Measurements from ENCODE around the gene GASK1B. TPM values are rescaled to one million over a fixed set of nuclear protein-coding genes. Genes with fewer than 3 reads are reported as not detected.

Gene GASK1B
- total RNA-seq, 1 donor from 2014 or later: 1.8 TPM

- DNase-seq (ENCODE audit: low read depth): no peak
Observed at GRCh38 chr4:158170691-158171561, 1.9 kb downstream of the GASK1B start.

GRCh38 chr4:158169931-158170690 lies 2.7 kb downstream of the GASK1B start:
- no peaks in the 10 kb centered on the region for H3K27me3 ChIP-seq (ENCODE audit: control insufficient read depth, insufficient read depth, low read length)
- H3K36me3 ChIP-seq (ENCODE audit: control insufficient read depth, insufficient read depth, low read length): no peaks in the 10 kb centered on the region
- no peak for DNase-seq (ENCODE audit: low read depth)
- TF ChIP-seq CTCF (IDR thresholded peaks at IDR 0.05; ENCODE audit: insufficient read depth, low read length, poor library complexity, severe bottlenecking): no peak
- no peak overlapping the region for H3K4me3 ChIP-seq (ENCODE audit: low read depth, low read length)

More at GRCh38 chr4:158170691-158171561, 1.9 kb downstream of the GASK1B start:
- no peaks in the 10 kb centered on the region for H3K27me3 ChIP-seq (ENCODE audit: control insufficient read depth, insufficient read depth, low read length)
- H3K36me3 ChIP-seq (ENCODE audit: control insufficient read depth, insufficient read depth, low read length): no peaks in the 10 kb centered on the region
- TF ChIP-seq CTCF (IDR thresholded peaks at IDR 0.05; ENCODE audit: insufficient read depth, low read length, poor library complexity, severe bottlenecking): peak; percentile 41
- H3K4me3 ChIP-seq (ENCODE audit: low read depth, low read length): no peak overlapping the region

GRCh38 chr4:158169506-158169905 lies 3.3 kb downstream of the GASK1B start:
- Histone ChIP-seq H3K4me3 (ENCODE audit: low read depth, low read length) (no peak overlapping the region), H3K36me3 (ENCODE audit: control insufficient read depth, insufficient read depth, low read length) (no peaks in the 10 kb centered on the region), H3K27me3 (ENCODE audit: control insufficient read depth, insufficient read depth, low read length) (no peaks in the 10 kb centered on the region)
- DNase-seq (ENCODE audit: low read depth): no peak
- no peak for TF ChIP-seq CTCF (IDR thresholded peaks at IDR 0.05; ENCODE audit: insufficient read depth, low read length, poor library complexity, severe bottlenecking)

GRCh38 chr4:158168606-158169005 lies 4.2 kb downstream of the GASK1B start:
- no peaks in the 10 kb centered on the region for H3K27me3 ChIP-seq (ENCODE audit: control insufficient read depth, insufficient read depth, low read length)
- DNase-seq (ENCODE audit: low read depth): no peak
- no peak for TF ChIP-seq CTCF (IDR thresholded peaks at IDR 0.05; ENCODE audit: insufficient read depth, low read length, poor library complexity, severe bottlenecking)
- H3K4me3 ChIP-seq (ENCODE audit: low read depth, low read length): no peak overlapping the region
- H3K36me3 ChIP-seq (ENCODE audit: control insufficient read depth, insufficient read depth, low read length): no peaks in the 10 kb centered on the region

GRCh38 chr4:158166701-158167100 lies 6.1 kb downstream of the GASK1B start:
- Histone ChIP-seq H3K36me3 (ENCODE audit: control insufficient read depth, insufficient read depth, low read length) (no peaks in the 10 kb centered on the region), H3K27me3 (ENCODE audit: control insufficient read depth, insufficient read depth, low read length) (no peaks in the 10 kb centered on the region), H3K4me3 (ENCODE audit: low read depth, low read length) (no peak overlapping the region)
- no peak for TF ChIP-seq CTCF (IDR thresholded peaks at IDR 0.05; ENCODE audit: insufficient read depth, low read length, poor library complexity, severe bottlenecking)
- no peak for DNase-seq (ENCODE audit: low read depth)
